H9 (cell line): Measurements from ENCODE around the gene ACP1. TPM values are rescaled to one million over a fixed set of nuclear protein-coding genes. Genes with fewer than 3 reads are reported as not detected.

ENCODE experiments used
- DNase-seq: peaks from one replicate; pipeline ENCODE4 v3.0.0-alpha.2; 2017
- H2AFZ ChIP-seq: one replicate; pipeline ENCODE4 v1.6.1; 2013; ENCODE audit warnings: mild to moderate bottlenecking, low read length, control low read depth, moderate library complexity
- H2AK5ac ChIP-seq: 2 replicates; pipeline ENCODE4 v1.6.1; 2013; ENCODE audit warnings: low read length, control low read depth, mixed read lengths; ENCODE audit not compliant: insufficient read length
- H2BK120ac ChIP-seq: one replicate; pipeline ENCODE4 v1.6.1; 2013; ENCODE audit warnings: low read depth, mild to moderate bottlenecking, low read length, control low read depth, inconsistent platforms; ENCODE audit not compliant: poor library complexity, severe bottlenecking
- H2BK12ac ChIP-seq: 2 replicates; pipeline ENCODE4 v1.6.1; 2013; ENCODE audit warnings: low read length, control low read depth, mixed read lengths, low read depth; ENCODE audit not compliant: insufficient read length
- H2BK15ac ChIP-seq: 2 replicates; pipeline ENCODE4 v1.6.1; 2013; ENCODE audit warnings: low read depth, low read length, control low read depth
- H2BK20ac ChIP-seq: one replicate; pipeline ENCODE4 v1.6.1; 2013; ENCODE audit warnings: low read depth, mild to moderate bottlenecking, low read length, control low read depth, inconsistent platforms; ENCODE audit not compliant: poor library complexity, severe bottlenecking
- H2BK5ac ChIP-seq: 2 replicates; pipeline ENCODE4 v1.6.1; 2013; ENCODE audit warnings: low read length, control low read depth, mixed read lengths; ENCODE audit not compliant: insufficient read length
- H3K14ac ChIP-seq: 2 replicates; pipeline ENCODE4 v1.6.1; 2013; ENCODE audit warnings: low read length, control low read depth; ENCODE audit not compliant: insufficient read depth
- H3K18ac ChIP-seq: 2 replicates; pipeline ENCODE4 v1.6.1; 2013; ENCODE audit warnings: low read depth, mild to moderate bottlenecking, mixed read lengths, low read length, control low read depth; ENCODE audit not compliant: insufficient read length
- H3K23ac ChIP-seq: 2 replicates; pipeline ENCODE4 v1.6.1; 2013; ENCODE audit warnings: low read length, control low read depth, mixed read lengths, low read depth; ENCODE audit not compliant: insufficient read length
- H3K23me2 ChIP-seq: 2 replicates; pipeline ENCODE4 v1.6.1; 2013; ENCODE audit warnings: low read depth, mild to moderate bottlenecking, mixed read lengths, low read length, control low read depth; ENCODE audit not compliant: insufficient read length, poor library complexity, severe bottlenecking
- H3K27ac ChIP-seq: 2 replicates; pipeline ENCODE4 v1.5.1; 2013; ENCODE audit warnings: low read length, control low read depth, mixed read lengths, low read depth; ENCODE audit not compliant: insufficient read length
- H3K27me3 ChIP-seq: 2 replicates; pipeline ENCODE4 v1.6.1; 2013; ENCODE audit warnings: low read length, control low read depth, inconsistent platforms; ENCODE audit not compliant: insufficient read depth
- H3K4ac ChIP-seq: 2 replicates; pipeline ENCODE4 v1.6.1; 2013; ENCODE audit warnings: low read depth, mild to moderate bottlenecking, control low read depth, inconsistent platforms, low read length, moderate library complexity
- H3K4me1 ChIP-seq: 2 replicates; pipeline ENCODE4 v1.6.1; 2013; ENCODE audit warnings: low read length, control low read depth, inconsistent platforms; ENCODE audit not compliant: insufficient read depth
- H3K4me2 ChIP-seq: 2 replicates; pipeline ENCODE4 v1.6.1; 2013; ENCODE audit warnings: low read length, control low read depth, mixed read lengths; ENCODE audit not compliant: insufficient read length, insufficient read depth
- H3K56ac ChIP-seq: 2 replicates; pipeline ENCODE4 v1.6.1; 2013; ENCODE audit warnings: low read depth, mild to moderate bottlenecking, mixed read lengths, low read length, control low read depth; ENCODE audit not compliant: insufficient read length
- H3K79me1 ChIP-seq: 2 replicates; pipeline ENCODE4 v1.6.1; 2013; ENCODE audit warnings: low read depth, mild to moderate bottlenecking, moderate library complexity, low read length, control low read depth, inconsistent platforms; ENCODE audit not compliant: insufficient read depth, poor library complexity, severe bottlenecking
- H3K79me2 ChIP-seq: 2 replicates; pipeline ENCODE4 v1.6.1; 2013; ENCODE audit warnings: low read length, control low read depth, inconsistent platforms; ENCODE audit not compliant: insufficient read depth
- H3K9ac ChIP-seq: 2 replicates; pipeline ENCODE4 v1.6.1; 2013; ENCODE audit warnings: low read length, control low read depth, mixed read lengths; ENCODE audit not compliant: insufficient read length; ENCODE audit errors: extremely low read depth
- H3K9me3 ChIP-seq: one replicate; pipeline ENCODE4 v1.6.1; 2013; ENCODE audit warnings: low read depth, low read length, inconsistent platforms; ENCODE audit not compliant: control insufficient read depth
- H3T11ph ChIP-seq: one replicate; pipeline ENCODE4 v1.6.1; 2013; ENCODE audit warnings: mild to moderate bottlenecking, low read length, control low read depth, inconsistent platforms
- H4K20me1 ChIP-seq: one replicate; pipeline ENCODE4 v1.6.1; 2013; ENCODE audit not compliant: control insufficient read depth, insufficient read length, insufficient read depth
- H4K5ac ChIP-seq: 2 replicates; pipeline ENCODE4 v1.6.1; 2013; ENCODE audit warnings: low read depth, mild to moderate bottlenecking, mixed read lengths, low read length, control low read depth; ENCODE audit not compliant: insufficient read length
- H4K8ac ChIP-seq: replicated peaks from 2 replicates; pipeline ENCODE4 v1.6.1; 2013; ENCODE audit warnings: low read length, control low read depth, mixed read lengths, low read depth; ENCODE audit not compliant: insufficient read length
- H4K91ac ChIP-seq: 2 replicates; pipeline ENCODE4 v1.6.1; 2013; ENCODE audit warnings: low read depth, mild to moderate bottlenecking, moderate library complexity, mixed read lengths, low read length, control low read depth; ENCODE audit not compliant: insufficient read length
- H3K27ac Mint-ChIP-seq, 3 experiments: 2 replicates in 2 of 3; 3 replicates in 1 of 3; pipeline ENCODE4 v1.8.0; 2020 to 2021; ENCODE audit warnings: mixed read lengths in 3 of 3, mild to moderate bottlenecking in 1 of 3, moderate library complexity in 1 of 3
- H3K27me3 Mint-ChIP-seq: 2 replicates; pipeline ENCODE4 v1.8.0; 2021; ENCODE audit warnings: low read depth, mild to moderate bottlenecking, moderate library complexity, mixed read lengths
- H3K36me3 Mint-ChIP-seq, 3 experiments: 2 replicates in 2 of 3; 3 replicates in 1 of 3; pipeline ENCODE4 v1.8.0; 2020 to 2021; ENCODE audit warnings: low read depth in 3 of 3, mixed read lengths in 3 of 3; ENCODE audit not compliant: insufficient read depth in 1 of 3
- H3K4me1 Mint-ChIP-seq, 2 experiments: 2 replicates each; pipeline ENCODE4 v1.8.0; 2020; ENCODE audit warnings: mixed read lengths in 2 of 2
- H3K4me3 Mint-ChIP-seq, 2 experiments: 2 replicates in 1 of 2; 3 replicates in 1 of 2; pipeline ENCODE4 v1.8.0; 2020 to 2021; ENCODE audit warnings: mild to moderate bottlenecking in 2 of 2, mixed read lengths in 2 of 2, moderate library complexity in 1 of 2
- H3K9me3 Mint-ChIP-seq, 2 experiments: 2 replicates in 1 of 2; 3 replicates in 1 of 2; pipeline ENCODE4 v1.8.0; 2020; ENCODE audit warnings: mild to moderate bottlenecking in 2 of 2, mixed read lengths in 2 of 2, moderate library complexity in 1 of 2
- CTCF ChIP-seq: fragments of 200-600 bp; sonication (generic); conservative IDR thresholded peaks from 3 replicates; pipeline ENCODE4 v1.8.0; 2021; ENCODE audit warnings: antibody characterized with exemption, mild to moderate bottlenecking
- WGBS: extraction: QIAGEN DNeasy Blood & Tissue Kit; methylation state at CpG from one replicate; pipeline ENCODE4 v1.1.7; 2013; ENCODE audit warnings: missing lambda C conversion rate, low lambda C conversion rate, mixed read lengths; ENCODE audit not compliant: insufficient read length; ENCODE audit errors: extremely low coverage; 5-methylcytosine and 5-hydroxymethylcytosine counted together
- total RNA-seq: library from RNA; stranded (reverse); gene quantifications from 2 replicates; pipeline ENCODE4 v1.2.1, GENCODE V29; 2021

Gene ACP1
- total RNA-seq, 1 experiment from 2014 or later: 143 TPM

DNA sequence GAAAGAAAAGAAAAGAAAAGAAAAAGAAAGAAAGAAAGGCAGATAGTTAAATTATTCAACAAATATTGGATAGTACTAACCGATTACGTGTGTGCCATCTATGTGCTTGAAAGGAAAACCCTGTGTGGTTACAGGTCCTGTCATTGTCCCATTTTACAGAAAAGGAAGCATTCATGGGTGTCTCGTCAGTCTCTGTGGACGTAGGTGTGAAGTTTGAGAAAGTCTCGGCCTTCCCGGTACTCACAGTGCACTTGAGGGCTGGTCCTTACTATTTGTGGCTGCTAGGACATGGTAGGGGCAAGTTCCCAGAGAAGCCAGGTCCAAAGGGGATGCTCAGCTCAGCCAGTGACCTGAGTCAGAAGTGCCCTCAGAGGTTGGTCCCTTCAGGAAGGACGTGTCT, 20.2 kb upstream of the ACP1 start:
- Histone ChIP-seq H2BK15ac (no peak overlapping the region), H3K79me1 (no peaks in the 10 kb centered on the region), H3K79me2 (no peaks in the 10 kb centered on the region), H2AFZ (no peak overlapping the region), H3K23ac (no peak overlapping the region), H4K5ac (no peak overlapping the region), H2AK5ac (no peak overlapping the region), H3K23me2 (no peaks in the 10 kb centered on the region), H3K4me2 (no peak overlapping the region), H3K9ac (no peak overlapping the region), H3K4me1 (no peaks in the 10 kb centered on the region), H3K14ac (no peak overlapping the region), H4K91ac (no peak overlapping the region), H3K27ac (no peak overlapping the region), H4K8ac (no peak overlapping the region), H3T11ph (no peak overlapping the region), H2BK12ac (no peak overlapping the region), H3K9me3 (no peaks in the 10 kb centered on the region), H2BK20ac (no peak overlapping the region), H3K27me3 (no peaks in the 10 kb centered on the region), H3K56ac (no peak overlapping the region), H4K20me1 (no peaks in the 10 kb centered on the region), H3K18ac (no peak overlapping the region), H2BK120ac (no peak overlapping the region), H2BK5ac (no peak overlapping the region), H3K4ac (no peak overlapping the region)
- peaks cover 23 to 40% (median 35%) of the 10 kb centered on the region in 3 experiments; a peak in 6 of 7 replicates for H3K36me3 Mint-ChIP-seq
- no peaks in the 10 kb centered on the region; a peak in 1 of 4 replicates for H3K4me1 Mint-ChIP-seq
- H3K9me3 Mint-ChIP-seq: no peaks in the 10 kb centered on the region; a peak in 1 of 5 replicates
- DNase-seq: no peak
- TF ChIP-seq CTCF: no peak
- H3K27ac Mint-ChIP-seq: no peak overlapping the region
- no CpG with 5 or more reads among the region's 7 CpGs for WGBS
- no peaks in the 10 kb centered on the region; the same call in 1 of the 2 replicates for H3K27me3 Mint-ChIP-seq
- H3K4me3 Mint-ChIP-seq: no peak overlapping the region
